NOMO-1 treated with DMSO at 0.1 percent for 48 hours (cell line): ENCODE measurements around the gene CORO2A.
A peak's percentile ranks its signal among the peaks of the same experiment; 100 is the strongest.

ENCODE experiments used
- DNase-seq: peaks from one replicate; lab custom pipeline; 2025; ENCODE audit not compliant: unreplicated experiment; lab: John Stamatoyannopoulos, UW

The CORO2A gene

DNA sequence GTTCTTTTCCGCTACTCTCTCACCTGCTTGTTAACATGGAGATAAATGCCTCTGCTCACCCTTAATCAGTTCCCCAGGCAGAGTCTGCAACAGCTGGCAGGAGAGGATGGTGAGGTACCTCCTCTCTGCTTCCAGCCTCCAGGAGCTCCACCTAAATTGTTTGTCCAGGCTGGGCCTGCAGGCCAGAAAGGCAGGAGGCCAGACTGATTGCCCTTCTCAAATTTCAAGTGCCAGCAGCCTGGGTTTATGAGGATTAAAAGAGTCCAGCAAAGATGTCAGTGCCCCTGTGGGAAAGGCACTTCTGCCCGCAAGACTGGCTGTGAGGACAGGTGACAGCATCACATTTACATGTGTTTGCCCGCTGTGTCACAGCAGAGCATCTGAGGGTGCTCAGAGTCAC lies 19.8 kb downstream of the CORO2A start:
- DNase-seq, result no peak

DNA sequence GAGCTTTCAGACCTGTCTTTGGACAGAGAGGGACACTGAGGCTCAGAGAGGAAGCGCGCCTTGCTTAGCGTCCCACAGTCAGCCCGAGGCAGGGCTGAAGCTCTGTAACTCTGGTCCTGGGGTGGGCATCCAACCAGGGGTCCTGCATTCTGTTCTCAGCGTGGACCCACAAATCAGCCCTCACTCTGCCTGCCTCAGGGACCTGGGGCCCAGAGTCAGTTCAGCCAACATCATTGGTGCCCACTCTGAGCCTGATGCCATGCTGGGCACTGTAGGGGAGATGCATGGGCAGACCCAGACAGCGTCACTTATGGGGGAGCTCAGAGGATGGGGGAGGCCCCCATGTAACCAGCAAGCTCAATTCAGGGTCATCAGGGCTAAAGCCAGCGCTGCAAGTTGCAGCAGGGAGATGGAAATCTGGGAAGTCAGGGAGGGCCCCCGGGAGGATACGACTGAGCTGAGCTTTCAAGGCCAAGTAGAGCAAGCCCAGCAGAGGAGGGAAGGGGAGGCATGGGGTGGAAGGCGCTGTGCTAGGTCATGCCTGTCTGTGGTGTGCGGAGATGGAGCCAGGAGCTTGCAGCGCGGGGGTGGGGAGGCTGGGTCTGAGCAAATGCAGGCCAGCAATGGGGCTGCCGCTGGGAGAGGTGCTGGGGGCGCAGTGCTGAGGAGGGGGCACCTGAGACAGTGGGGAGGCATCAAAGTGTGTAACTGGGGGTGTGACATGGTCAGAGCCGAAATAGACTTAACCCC lies 21.1 kb downstream of the CORO2A start:
- no peak for DNase-seq

DNA sequence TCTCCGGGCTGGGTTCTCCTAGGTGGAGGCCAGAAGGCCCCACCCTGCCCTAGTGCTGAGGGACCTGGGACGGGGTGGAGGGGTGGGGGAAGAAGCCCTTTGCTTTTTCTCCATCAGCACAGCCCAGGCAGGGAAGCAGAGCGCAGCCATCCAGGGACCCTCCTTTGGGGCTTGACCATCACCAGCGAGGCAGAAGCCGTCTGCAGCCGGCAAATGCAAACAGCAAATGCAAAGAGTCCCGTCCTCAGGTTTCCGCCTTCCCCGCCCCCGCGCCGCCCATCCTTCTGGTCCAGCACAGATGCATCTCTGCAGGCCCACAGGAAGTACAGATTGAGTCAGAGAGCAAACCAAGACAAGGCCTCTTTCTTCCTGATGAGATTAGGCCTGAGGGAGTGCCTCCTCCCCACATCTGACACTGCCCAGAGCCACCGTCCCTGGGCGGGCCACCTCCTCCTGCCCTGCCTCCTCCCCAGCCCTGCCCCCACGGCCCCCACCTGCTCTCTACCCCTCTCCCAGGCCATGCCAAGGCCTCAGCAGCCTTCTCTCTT lies 23.4 kb downstream of the CORO2A start:
- DNase-seq, result peak; percentile 12

DNA sequence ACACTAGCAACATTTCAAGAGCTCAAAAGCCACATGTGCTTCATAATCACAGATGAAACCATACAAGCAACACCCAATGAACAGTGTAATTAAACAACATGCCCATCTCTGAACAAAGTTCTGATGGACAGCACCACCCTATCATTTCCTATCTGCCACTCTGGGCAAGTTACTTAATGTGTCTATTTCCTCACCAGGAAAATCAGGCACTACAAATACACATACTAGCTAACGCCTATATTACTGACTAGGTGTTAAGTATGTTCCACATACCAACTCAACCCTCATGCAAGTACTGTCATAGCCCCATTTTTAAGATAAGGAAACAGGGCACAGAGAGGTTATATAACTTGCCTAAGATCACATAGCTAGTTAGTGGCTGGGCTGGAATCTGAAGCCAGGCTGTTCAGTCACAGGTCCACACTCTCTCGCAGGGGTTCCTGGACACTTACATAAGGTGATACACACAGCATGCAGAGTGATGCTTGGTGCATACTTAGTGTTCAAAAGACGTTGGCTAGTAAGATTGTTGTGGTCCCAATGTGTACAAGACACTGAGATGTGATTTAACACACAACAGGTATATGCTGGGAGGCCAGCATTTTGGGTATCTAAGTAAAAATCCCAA lies 24.2 kb downstream of the CORO2A start:
- DNase-seq, result no peak

DNA sequence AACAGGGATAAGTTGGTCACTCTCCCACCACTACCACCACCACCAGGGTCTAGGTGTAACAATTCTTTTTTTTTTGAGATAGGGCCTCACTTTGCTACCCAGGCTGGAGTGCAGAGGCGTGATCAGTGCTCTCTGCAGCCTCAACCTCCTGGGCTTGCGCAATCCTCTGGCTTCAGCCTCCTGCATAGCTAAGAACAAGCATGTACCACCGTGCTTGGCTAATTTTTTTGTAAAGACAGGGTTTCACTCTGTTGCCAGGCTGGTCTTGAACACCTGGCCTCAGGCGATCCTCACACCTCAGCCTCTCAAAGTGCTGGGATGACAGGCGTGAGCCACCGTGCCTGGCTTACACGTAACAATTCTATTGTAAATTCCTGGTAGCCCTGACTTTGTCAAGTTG lies 27.5 kb downstream of the CORO2A start:
- peak; percentile 13 for DNase-seq

DNA sequence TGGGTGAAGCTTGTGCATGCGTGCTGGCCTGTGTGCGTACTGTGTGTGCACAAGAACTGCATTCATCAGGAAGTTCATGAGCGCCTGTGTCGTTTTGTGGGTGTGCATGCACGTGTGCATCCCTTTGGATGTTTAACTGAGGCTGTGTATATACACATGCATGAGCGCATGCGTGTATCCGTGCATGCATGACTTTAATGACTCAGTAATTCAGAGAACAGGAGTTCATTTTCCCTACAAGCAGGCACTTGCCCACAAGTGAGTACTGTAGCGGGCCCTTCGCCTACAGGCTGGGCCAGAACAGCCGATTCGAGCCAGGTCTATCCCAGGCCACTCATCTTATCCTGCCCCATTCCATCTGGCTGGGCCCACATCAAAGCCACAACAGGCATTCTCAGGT lies 29.8 kb downstream of the CORO2A start:
- DNase-seq, result no peak

DNA sequence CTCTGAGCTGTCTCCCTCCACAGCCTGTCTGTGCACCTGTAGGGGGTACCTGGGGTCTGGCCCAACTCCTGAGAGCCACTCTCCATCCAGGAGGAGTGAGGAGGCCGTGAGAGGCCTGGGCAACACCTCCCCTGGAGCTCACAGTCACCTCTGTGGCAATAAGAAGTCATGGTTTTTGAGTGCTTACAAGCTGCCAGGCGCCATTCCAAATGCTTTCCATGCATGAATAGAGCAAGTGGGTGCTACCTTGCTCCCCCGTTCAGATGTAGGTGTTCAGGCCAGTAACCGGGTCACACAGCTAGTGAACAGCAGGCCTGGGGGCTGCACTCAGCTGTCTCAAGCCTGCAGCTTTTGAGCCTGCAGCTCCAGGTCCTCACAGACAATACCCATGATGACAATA lies 30.6 kb downstream of the CORO2A start:
- DNase-seq, result no peak

DNA sequence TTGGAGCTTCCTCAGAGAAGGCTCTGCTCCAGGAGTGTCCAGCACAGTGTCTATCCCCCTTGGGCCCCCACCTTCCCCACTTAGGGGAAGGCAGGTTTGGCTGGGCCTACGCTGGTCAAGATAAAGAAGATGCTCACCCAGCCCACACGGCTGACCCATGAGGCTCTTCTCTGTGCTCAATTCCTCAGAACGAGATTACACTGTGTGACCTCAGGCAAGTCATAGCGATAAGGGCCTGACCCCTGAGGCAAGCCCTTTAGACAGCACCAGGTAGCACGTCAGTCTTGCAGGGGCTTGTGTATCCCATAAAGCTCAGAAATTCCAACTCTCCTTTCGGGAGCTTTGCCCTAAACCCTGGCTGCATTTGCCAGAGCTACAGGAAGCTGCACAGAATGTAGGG lies 32.6 kb downstream of the CORO2A start:
- DNase-seq, result no peak

DNA sequence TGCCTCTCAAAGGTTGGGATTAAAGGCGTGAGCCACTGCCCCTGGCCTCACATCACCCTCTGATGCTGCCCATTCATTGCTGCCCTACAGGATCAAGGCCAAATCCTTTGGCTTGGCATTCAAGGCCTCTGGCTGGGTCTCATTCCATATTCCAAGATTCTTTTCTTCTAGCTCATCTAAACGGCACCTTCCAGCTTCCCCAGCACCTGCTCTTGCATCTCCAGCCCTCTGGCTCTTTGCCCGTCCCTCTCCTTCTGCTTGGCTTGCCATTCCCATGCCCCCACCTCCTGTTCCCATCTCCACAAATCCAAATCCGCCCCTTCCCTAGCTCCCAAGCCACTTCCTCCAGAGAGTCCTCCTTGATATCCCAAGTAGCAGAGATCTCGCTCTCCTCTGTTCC lies 33.1 kb downstream of the CORO2A start:
- DNase-seq, result no peak

DNA sequence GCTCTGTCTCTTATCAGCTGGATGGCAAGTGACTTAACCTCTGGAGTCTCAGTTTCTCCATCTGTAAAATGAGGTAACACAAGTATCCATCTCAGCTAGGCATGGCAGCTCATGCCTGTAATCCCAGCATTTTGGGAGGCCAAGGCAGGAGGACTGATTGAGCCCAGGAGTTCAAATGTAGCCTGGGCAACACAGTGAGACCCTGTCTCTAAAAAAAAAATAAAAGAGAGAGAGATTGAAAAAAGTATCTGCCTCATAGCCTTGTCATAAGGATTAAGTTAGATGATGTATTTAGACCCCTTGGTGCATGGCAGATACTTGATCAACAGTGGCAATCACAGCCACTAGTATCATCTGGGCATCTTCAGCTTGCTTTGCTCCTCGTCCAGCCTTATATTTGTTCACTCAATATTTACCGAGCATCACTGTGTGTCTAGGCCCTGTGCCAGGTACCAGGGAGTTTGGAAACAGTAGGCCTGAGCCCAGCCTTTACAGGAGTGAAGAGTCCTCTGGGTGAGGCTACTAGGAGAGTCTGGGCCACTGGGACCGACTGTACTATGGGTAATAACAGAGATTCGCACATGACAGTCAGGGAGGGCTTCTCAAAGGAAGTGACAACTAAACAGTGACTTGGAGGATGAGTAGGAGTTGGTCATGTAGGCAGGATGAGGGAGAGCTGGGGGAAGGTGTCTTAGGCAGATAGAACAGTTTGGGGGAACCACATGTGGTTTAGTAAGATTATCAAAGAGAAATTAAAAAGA lies 34.2 kb downstream of the CORO2A start:
- no peak for DNase-seq

DNA sequence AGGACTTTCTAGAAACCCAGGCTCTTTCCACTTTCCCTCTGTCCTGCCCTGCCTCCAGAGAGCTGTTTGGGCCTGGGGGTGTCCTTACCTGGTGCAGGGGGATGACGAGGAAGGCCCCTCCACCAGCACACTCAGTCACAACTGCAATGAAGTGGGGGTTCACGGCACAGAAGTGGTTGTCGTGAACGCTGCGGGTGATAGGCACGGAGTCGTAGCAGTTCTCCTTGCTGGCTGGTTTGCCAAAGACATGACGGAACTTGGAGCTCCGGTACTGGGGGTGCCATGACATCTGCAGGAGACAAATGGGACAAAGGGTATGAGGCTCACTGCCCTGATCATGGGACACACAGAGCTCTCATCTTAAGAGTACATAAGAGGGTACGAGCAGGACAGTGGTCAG lies 35.1 kb downstream of the CORO2A start:
- DNase-seq, result no peak

DNA sequence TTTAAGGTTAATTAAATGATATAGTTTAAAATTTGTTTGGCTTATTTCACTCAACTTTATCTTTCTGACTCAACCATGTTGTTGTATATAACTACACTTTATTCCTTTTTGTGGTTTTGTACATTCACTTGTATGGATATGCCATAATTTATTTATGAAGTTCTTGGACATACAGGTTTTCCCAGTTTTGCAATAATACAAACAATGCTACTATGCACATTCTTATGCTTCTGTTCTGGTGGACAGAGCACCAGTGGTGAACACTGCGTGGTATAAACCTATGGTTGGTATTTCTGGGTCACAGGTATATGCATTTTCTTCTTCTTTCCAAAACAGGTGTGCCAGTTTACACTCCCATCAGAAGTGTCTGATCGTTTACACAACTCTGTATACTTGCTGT lies 37.8 kb downstream of the CORO2A start:
- DNase-seq, result no peak

DNA sequence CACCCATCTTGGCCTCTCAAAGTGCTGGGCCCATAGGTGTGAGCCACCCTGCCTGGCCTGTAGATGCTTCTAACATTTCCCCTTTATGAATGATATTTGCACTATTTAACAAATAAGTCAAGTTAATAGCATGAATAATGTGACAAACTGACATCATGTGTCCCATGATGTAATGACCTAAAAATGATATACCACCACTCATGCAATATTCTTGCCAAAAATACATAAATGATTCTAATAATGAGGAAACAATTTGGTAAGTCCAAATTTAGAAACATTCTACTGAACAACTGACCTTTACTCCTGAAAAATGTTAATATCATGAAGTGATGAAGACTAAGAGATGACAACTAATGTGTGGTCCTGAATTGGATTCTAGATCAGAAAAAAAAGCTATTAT lies 39.9 kb downstream of the CORO2A start:
- DNase-seq, result no peak

DNA sequence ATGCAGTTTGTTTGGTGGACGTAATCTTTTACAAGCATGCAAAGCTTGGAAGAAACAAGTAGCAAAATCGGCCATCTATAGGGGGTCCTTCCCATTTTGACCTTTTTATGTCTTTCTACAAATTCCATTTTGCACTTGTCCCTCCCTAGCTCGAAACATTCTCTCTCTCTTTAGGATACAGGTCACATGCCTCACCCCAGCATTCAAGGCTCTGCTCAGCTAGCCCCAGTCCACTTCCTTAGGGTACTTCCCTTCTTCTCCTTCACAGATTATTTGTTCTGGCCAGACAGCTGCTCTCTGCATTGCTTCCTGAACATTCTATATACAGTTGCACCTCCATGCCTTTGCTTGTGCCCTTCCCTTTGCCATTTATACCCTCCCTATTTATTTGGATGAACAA lies 41.7 kb downstream of the CORO2A start:
- DNase-seq, result peak; percentile 18

DNA sequence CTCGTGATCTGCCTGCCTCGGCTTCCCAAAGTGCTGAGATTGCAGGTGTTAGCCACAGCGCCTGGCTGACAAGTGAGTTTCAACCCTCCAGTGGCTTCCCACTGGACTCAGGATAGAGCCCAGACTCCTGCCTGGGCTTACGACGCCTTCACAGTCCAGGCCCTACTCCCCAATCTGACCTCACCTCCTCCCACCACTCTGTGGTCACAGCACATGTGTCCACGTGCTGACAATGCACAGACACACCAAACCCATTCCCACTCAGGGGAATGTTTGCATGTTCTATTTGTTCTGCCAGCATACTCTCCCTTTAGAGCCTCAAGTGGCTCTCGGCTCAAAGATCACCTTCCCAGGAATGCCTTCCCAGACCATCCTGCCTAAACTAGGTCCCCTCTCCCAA lies 42.3 kb downstream of the CORO2A start:
- no peak for DNase-seq

DNA sequence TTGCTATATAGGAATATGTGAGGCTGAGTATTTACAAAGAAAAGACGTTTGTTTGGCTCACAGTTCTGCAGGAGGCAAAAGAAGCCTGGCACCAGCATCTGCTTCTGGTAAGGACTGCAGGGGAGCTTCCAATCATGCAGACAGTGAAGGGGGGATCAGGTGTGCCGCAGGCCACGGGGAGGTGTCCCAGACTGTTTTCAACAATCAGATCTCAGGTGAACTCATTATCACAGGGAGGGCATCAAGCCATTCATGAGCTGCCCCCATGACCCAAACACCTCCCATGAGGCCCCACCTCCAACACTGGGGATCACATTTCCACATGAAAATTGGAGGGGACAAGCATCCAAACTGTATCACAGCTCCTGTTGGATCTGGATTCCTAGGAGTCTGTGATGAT lies 43.0 kb downstream of the CORO2A start:
- no peak for DNase-seq

DNA sequence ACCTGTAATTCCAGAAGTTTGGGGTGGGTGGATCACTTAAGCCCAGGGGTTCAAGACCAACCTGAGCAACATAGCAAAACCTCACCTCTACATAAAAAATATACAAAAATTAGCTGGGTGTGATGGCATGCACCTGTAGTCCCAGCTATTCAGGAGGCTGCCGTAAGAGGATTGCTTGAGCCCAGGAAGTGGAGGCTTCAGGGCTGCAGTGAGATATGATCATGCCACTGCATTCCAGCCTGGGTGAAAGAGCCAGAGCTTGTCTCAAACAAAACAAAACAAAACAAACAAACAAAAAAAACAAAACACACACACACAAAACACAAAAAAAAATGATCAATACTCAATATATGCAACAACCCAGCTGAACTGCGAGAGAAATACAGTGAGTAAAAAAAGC lies 44.0 kb downstream of the CORO2A start:
- DNase-seq, result no peak

DNA sequence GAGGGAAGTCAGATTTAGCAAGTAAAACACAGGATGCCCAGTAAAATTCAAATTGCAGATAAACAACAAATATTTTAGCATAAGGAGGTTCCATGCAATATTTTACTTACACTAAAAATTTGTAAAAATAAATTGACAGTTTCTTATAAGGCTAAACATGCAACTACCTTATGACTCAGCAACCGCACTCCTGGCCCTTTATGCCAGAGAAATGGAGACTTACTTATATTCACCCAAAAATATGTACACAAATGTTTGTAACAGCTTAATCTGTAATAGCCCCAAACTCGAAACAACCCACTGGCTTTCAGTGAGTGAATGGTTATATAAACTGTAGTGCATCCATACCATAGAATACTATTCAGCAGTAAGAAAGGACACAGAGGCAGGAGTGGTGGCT lies 44.9 kb downstream of the CORO2A start:
- DNase-seq, result peak; percentile 18

DNA sequence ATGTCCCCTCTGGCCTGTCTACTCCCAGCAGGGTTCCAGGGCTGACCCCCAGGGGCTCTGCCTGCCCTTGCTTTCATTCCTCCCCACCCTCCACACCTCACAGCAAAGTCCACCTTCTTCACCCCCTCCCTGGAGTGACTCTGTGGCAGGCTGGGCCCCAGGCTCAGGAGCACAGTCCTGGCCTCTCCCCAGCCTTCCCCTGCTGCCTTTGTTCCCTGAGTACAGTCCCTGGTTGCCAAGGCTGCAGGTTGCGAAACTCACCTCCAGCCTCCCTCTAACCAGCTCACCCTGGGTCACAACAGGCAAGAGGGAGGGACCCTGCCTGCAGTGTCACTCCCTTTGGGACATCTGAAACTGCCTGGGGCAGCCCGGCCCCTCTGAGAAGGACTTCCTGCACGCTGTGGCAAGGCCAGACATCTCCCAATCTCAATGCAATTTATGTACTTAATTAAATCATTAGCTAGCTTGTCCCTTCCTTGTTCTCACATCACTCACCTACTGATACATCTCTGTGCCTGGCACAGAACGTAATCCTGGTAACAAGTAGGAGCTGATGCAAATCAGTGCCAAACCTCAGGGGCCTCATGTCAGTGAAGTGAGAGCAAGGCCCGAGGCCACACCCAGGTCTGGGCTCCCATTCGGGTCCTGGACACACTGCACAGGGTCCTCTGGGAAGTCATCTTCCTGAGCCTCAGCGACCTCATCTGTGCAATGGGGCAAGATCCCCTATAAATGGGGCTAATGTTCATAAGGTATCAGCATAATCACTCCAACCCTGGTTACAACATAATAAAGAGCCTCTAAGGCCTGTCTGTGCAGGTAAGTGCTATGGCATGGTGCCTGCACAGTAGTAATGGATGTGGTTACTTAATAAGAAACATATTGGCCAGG lies 46.1 kb downstream of the CORO2A start:
- peak; percentile 90 for DNase-seq

DNA sequence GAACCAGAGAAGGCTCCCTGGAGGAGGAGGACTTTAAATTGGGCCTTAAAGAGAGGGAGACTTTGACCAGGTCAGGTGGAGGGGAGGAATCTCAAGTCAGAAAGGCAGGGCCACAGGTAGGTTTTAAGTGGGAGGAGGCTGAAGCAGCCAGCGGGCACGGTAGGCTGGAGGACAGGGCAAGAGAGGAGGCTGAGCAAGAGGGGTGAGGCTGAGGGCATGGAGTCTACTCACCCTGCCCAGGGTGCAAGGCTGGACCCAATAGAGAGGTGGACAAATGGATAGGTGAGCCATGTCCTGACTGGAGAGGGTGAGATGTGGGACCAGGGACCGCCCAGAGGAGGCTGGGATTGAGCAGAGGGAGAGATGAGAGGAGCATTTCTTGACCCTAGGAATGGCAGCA lies 47.8 kb downstream of the CORO2A start:
- no peak for DNase-seq

DNA sequence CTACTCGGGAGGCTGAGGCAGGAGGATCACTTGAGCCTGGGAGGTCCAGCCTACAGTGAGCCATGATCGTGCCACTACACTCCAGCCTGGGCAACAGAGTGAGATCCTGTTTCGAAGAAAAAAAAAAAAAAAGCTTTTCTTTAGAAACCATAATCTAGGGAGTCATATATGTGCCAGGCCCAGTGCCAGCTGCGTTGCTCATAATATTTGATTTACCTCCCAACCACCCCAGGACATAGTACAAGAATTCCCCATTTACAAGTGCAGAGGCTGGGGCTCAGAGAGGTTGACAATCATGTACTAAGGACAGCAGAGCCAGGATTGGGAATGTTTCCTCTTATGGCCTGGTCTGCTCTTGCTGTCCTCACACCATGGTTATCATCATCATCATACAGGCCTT lies 48.4 kb downstream of the CORO2A start:
- no peak for DNase-seq
